Stimulated activated CD4-positive, alpha-beta T cell treated with anti-CD3 and anti-CD28 coated beads, Interleukin-1b, Interleukin-23, amount 100 ng/mL, for 4 hours (primary cell): Measurements from ENCODE around the gene SZT2.
"Not testable (repeated sequence)": the region's sequence is repeated elsewhere in the genome, so short reads cannot be mapped to it uniquely, and the experiment has no call there.

Experiments used
- DNase-seq, 2 donors: peaks; one replicate each; pipeline ENCODE4 v3.0.0-alpha.2; 2020; ENCODE audit warnings: low read depth in 2 of 2

SZT2 gene

DNA sequence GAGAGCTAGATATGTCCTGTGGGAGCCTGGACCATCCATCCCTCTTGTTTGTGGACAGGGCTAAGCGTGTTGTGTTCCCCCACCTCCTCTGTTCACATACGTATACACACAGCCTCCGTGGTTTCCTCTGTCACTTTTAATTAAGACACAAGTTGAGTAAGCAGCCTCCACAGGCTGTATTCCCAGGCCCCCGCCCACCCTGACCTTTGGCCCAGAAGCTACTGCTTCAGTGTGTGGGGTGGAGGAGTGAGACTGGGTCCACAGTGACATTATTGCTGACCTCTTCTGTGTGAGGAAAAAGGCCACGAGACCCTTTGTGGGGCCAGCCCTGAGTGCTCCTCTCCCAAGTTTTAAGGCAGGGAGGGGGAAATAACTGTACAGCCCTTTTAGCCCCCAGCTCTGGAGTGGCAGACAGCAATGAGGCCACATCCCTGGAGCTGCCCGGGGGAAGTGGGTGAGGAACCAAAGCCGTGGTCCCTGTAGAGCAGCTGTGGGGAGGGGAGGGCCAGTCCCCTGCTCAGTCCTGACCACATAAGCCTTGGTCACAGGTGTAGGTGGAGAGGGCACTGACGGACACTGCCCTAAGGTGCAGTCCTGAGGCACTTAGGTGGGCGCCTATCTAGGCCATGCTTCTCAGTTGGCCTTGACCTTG lies 26.3 kb upstream of the SZT2 start:
- no peak for DNase-seq

GRCh38 chr1:43363935-43364525 lies 25.7 kb upstream of the SZT2 start:
- DNase-seq = no peak

GRCh38 chr1:43365678-43366077 lies 24.0 kb upstream of the SZT2 start:
- DNase-seq = no peak

DNA sequence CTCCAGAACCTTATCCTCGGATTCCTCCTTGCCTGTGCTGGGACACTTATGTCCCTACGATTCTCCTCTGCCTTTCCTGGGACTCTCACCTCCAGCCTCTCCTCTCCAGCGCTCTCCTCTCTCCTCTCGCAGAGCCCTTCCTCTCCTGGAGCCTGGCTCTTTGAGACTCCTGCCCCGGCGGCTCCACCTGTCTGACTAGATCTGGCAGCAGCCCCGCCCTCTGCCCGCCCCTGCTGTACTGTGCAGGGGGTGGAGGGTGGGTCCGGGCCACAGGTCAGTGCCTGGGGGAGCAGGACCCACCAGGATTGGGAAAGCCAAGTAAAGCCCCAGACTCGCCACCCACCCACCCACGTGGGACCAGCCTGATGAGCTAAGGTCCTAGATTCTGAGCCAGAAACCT lies 23.5 kb upstream of the SZT2 start:
- DNase-seq = no peak

DNA sequence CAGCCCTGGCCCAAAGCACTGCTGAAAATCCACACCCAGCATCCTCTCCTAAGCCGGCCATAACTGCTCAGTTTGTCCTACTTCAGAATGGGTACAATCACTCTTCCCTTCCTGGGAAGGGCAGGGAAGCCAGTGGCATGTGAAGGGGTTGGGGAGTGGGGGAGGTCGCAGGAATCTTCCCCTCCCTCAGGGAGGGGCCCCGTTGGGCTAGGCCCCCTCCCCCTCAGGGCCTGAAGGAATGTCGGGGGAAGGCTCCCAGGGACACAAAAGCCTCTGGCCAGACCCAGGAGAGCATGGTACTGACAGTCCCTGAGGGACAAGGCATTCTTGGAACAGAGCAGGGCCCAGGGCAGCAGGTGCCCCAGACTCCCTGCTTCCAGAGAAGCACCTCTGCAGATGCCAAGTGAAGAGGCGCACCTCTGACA lies 23.1 kb upstream of the SZT2 start:
- no peak for DNase-seq

- DNase-seq = peak in 1 of 2 donors; percentile 27
Observed at GRCh38 chr1:43367026-43367903, 22.4 kb upstream of the SZT2 start.

- peak; percentile 70 to 94 for DNase-seq
Observed at GRCh38 chr1:43367904-43368645, 21.6 kb upstream of the SZT2 start, which contains the start of gene ELOVL1. TSS of gene ELOVL1 (minus strand) at chr1:43368011. CDS start at chr1:43365609, 2,402 bp downstream.

DNA sequence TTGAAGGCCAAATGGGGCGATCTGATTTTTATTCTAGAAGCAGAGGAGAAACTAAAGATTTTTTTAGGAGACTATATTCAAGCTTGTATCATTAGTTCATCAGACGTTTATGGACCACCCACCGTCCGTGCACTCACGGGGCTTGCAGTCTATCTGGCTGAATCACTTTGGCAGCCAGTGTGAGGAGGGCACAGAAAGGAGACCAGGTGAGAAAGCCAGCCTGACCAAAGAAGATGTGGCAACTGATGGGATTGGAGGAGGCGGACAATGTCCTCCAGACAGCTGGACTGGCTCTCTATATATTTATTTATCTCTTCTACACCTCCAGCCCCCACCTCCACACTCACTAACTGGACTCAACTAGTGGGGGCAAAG lies 21.1 kb upstream of the SZT2 start:
- no peak for DNase-seq

DNA sequence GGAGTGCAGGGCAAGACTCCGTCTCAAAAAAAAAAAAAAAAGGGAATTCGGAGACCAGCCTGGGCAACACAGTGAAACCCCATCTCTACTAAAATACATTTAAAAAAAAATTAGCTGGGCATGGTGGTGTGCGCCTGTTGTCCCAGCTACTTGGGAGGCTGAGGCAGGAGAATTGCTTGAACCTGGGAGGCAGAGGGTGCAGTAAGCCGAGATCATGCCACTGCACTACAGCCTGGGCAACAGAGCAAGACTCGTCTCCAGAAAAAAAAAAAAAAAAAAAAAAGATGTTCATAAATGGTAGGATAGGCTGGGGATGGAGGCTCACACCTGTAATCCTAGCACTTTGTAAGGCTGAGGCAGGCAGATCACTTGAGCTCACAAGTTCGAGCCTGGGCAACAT lies 19.9 kb upstream of the SZT2 start:
- DNase-seq = not testable (repeated sequence)

DNA sequence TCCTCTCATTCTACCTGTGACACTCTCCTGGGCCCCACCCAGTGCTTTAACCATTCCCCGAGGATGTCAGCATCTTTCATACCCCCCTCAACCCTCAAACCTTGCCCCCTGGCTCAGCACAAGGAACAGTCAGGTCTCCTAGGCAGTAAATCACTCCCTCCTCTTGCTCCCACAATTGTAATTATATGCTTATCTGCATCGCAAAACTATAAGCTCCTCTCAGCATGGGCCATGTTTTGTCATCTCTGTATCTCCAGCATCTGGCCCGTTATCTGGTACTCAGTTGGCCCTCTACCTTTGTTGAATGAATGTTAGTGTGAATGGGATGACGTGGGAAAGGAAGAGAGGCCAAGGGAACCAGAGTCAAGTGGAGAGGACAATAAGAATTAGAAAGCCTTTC lies 19.1 kb upstream of the SZT2 start:
- no peak for DNase-seq

DNA sequence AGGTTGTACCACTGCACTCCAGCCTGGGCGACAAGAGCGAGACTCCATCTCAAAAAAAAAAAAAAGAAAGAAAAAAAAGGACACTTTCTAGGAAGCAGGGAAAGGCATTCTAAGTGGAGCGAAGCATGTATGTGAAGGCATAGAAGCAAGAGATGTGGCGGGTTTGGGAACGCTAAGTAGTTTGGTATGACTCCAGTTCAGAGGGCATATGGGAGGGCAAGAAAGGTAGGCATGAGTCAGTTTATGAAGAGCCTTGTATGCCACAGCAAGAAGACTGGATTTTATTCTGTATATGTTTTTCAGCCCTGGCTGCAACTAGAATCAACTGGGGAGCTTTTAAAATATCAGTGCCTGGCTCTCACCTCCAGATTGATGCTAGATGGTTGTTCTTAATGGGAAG lies 17.5 kb upstream of the SZT2 start:
- no peak for DNase-seq

GRCh38 chr1:43373066-43373940 lies 16.4 kb upstream of the SZT2 start:
- DNase-seq = no peak

GRCh38 chr1:43376723-43377235 lies 12.9 kb upstream of the SZT2 start:
- no peak for DNase-seq

DNA sequence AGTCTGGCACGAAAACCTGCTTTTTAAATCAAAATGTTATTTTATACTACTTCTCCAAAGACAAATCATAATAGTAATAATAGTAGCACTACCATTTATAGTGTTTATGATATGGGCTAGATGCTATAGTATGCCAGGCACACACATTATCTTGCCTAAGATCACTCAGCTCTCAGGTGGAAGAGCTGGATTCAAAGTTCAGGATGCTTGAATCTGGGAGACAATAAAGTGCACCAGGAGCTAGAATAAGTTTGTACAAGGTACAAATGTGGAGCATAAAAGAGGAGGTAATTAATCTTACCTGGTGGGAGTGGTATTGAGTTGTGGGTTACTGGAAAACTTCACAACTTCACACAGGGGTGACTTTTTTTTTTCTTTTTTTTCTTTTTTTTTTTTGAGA lies 11.9 kb upstream of the SZT2 start:
- no peak for DNase-seq

GRCh38 chr1:43379476-43379875 lies 10.2 kb upstream of the SZT2 start:
- no peak for DNase-seq

DNA sequence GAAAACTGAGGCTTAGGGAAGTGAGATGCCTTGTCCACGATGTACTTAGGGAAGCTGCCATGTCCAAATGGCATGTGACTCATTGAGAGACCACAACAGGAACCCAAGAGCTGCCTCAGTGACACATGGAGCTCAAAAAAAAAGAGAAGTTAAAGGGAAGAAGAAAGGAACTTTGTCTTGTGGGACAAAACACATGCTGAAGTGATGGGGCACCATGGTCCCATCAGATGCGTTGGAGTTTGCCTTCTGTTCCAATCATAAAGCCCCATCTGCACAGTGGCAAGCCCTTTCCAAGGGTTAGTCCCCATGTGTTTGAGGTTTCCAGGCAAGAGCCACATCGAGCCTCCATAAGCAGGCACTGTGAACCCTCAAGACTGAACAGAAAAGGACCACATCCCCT lies 8.1 kb upstream of the SZT2 start:
- no peak for DNase-seq

GRCh38 chr1:43382027-43382779 lies 7.5 kb upstream of the SZT2 start:
- no peak for DNase-seq

DNA sequence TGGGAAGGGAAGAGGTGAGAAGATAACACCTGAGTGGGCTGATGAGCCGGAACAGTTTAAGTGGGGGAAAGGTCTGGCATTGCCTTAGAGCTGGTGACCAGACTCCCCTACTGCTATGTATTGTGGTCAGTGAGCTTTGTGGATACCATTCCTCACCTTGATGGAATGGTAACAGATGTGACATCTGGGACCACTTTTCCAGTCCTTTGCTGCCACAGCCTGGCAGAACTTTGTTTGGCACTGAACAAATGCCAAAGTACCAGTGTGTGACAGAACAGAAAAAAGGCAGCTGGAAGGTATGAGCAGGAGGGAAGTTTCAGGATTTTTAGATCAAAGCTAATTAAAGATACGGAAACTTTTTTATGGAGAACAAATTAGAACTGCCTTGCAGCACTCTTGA lies 6.2 kb upstream of the SZT2 start:
- DNase-seq = no peak

DNA sequence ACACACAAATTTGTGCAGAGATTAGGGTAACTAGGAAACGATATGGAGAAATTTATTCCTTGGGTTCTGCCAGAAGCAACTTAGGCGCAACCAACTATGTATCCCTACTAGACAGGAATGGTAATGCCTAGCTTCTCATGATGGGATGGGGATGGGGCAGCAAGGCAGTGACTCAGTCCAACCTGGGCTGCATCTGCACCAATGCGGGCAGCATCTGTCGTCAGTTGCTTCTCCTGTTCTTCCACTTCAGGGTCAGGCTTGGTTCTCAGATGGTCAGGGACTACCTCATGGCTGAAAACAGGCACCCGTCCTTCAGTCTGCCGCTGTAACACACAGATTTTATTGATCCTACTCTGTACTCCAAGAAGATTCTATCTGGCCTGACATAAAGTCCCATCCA lies 3.0 kb upstream of the SZT2 start:
- no peak for DNase-seq

GRCh38 chr1:43387976-43388599 lies 1.6 kb upstream of the SZT2 start:
- DNase-seq = no peak
